Smooth muscle cell (in vitro differentiated cells): ENCODE results near the gene SLC36A1. TPM values are rescaled to one million over a fixed set of nuclear protein-coding genes. Genes with fewer than 3 reads are reported as not detected.

Experiments used
- DNase-seq: peaks from one replicate; lab custom pipeline; 2025; ENCODE audit not compliant: unreplicated experiment; lab: John Stamatoyannopoulos, UW
- H2AFZ ChIP-seq: fragments of 200-600 bp; sonication (generic); 2 replicates; pipeline ENCODE4 v1.6.0; 2016; ENCODE audit warnings: antibody characterized with exemption, low read depth, mild to moderate bottlenecking
- H3F3A ChIP-seq: fragments of 200-600 bp; sonication (generic); 2 replicates; pipeline ENCODE4 v1.6.0; 2017; ENCODE audit warnings: antibody characterized with exemption, low read depth
- H3K27ac ChIP-seq: fragments of 200-600 bp; sonication (generic); 2 replicates; pipeline ENCODE4 v1.5.1; 2016; ENCODE audit warnings: low read depth, mild to moderate bottlenecking
- H3K27me3 ChIP-seq: fragments of 200-600 bp; sonication (generic); 2 replicates; pipeline ENCODE4 v1.6.1; 2016; ENCODE audit warnings: low read depth, mild to moderate bottlenecking
- H3K36me3 ChIP-seq: fragments of 200-600 bp; sonication (generic); 2 replicates; pipeline ENCODE4 v1.5.1; 2016; ENCODE audit warnings: low read depth
- H3K4me1 ChIP-seq: fragments of 200-600 bp; sonication (generic); 2 replicates; pipeline ENCODE4 v1.5.1; 2016; ENCODE audit warnings: low read depth
- H3K4me2 ChIP-seq: fragments of 200-600 bp; sonication (generic); 2 replicates; pipeline ENCODE4 v1.6.0; 2016; ENCODE audit warnings: mild to moderate bottlenecking
- H3K4me3 ChIP-seq: fragments of 200-600 bp; sonication (generic); 2 replicates; pipeline ENCODE4 v1.5.1; 2016; ENCODE audit warnings: mild to moderate bottlenecking
- H3K79me2 ChIP-seq: fragments of 200-600 bp; sonication (generic); 2 replicates; pipeline ENCODE4 v1.6.0; 2016; ENCODE audit warnings: low read depth, mild to moderate bottlenecking
- H3K9ac ChIP-seq: fragments of 200-600 bp; sonication (generic); 2 replicates; pipeline ENCODE4 v1.6.0; 2016; ENCODE audit warnings: low read depth
- H3K9me3 ChIP-seq: fragments of 200-600 bp; sonication (generic); replicated peaks from 2 replicates; pipeline ENCODE4 v1.5.1; 2016; ENCODE audit warnings: low read depth
- H4K20me1 ChIP-seq: fragments of 200-600 bp; sonication (generic); 2 replicates; pipeline ENCODE4 v1.6.0; 2016; ENCODE audit warnings: low read depth
- CTCF ChIP-seq: fragments of 200-600 bp; sonication (generic); IDR thresholded peaks from 2 replicates; pipeline ENCODE4 v1.5.1; 2017; ENCODE audit warnings: borderline replicate concordance, mild to moderate bottlenecking, antibody characterized with exemption; ENCODE audit not compliant: insufficient read depth, poor library complexity, severe bottlenecking
- WGBS: methylation state at CpG from one replicate; pipeline ENCODE4 v1.1.7; 2016; ENCODE audit warnings: low lambda C conversion rate; 5-methylcytosine and 5-hydroxymethylcytosine counted together
- polyA plus RNA-seq: library from polyadenylated mRNA; unstranded; fragments of >200 nt; fragmentation: Nextera tagmentation; extraction: Ambion mirVana; gene quantifications from 2 replicates; pipeline ENCODE4 v1.2.1, GENCODE V29; 2016
- total RNA-seq: library from RNA; depleted of rRNA; stranded (reverse); fragments of >200 nt; gene quantifications from 2 replicates; pipeline ENCODE4 v1.2.3, GENCODE V29; 2014

Gene SLC36A1
- total and polyA plus RNA-seq, 2 experiments from 2014 or later: 6.9 to 8.8 TPM

- no peak overlapping the region for H3K27ac ChIP-seq
- H3F3A ChIP-seq: no peaks in the 10 kb centered on the region
- WGBS: 93% methylated on average over 3 of the region's 3 CpGs
- H3K9ac ChIP-seq: no peak overlapping the region
- H2AFZ ChIP-seq: no peak overlapping the region
- no peaks in the 10 kb centered on the region for H3K9me3 ChIP-seq
- H3K4me1 ChIP-seq: no peaks in the 10 kb centered on the region
- H3K27me3 ChIP-seq: no peaks in the 10 kb centered on the region
- TF ChIP-seq CTCF: no peak
- no peaks in the 10 kb centered on the region for H3K79me2 ChIP-seq
- no peaks in the 10 kb centered on the region for H4K20me1 ChIP-seq
- no peak overlapping the region for H3K4me2 ChIP-seq
- no peaks in the 10 kb centered on the region for H3K36me3 ChIP-seq
- no peak overlapping the region for H3K4me3 ChIP-seq
- DNase-seq: no peak
Observed at GRCh38 chr5:151509836-151510235, 62.4 kb downstream of the SLC36A1 start.

DNA sequence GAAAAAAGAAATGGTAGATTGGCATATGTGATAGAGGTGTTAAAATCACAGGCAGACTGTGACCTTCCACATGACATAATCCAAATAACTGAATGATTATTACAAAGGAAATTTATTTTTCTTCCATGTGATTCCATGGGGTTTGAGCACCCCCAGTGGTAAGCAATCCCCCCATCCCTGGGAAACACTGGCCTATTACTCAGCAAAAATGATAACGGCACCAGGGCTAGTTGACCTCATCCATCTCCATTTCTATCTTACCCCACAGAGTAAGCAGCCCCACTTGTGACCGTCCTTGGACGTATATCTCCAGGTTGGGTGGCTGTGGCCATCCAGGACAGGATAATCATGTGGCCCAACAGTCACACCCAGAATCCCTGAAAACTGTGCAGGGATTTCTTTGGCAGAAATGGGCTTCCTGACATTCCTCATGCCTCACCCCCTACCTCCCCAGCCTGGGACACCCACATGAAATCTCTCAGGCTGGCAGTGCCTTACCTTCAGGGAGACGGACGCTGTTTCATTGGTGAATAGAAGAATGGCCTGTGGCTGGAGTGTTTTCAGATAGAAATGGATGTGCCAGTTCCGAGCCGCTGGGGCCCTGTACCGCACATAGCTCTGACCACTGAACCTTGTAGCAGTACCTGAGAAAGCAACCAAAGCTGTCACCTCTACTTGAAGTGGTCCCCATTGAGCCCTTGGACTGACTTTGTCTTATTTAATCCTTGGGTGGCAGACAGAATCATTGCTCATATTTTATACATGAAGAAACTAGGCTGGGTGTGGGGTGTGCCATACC, 69.9 kb downstream of the SLC36A1 start:
- Histone ChIP-seq H3K27ac (no peak overlapping the region), H3K79me2 (no peaks in the 10 kb centered on the region), H3F3A (no peaks in the 10 kb centered on the region), H3K4me2 (no peak overlapping the region), H2AFZ (no peak overlapping the region), H3K4me1 (no peaks in the 10 kb centered on the region), H3K36me3 (no peaks in the 10 kb centered on the region), H3K4me3 (no peak overlapping the region), H4K20me1 (no peaks in the 10 kb centered on the region), H3K9ac (no peak overlapping the region), H3K27me3 (no peaks in the 10 kb centered on the region), H3K9me3 (no peaks in the 10 kb centered on the region)
- DNase-seq: no peak
- 97% methylated on average over 8 of the region's 8 CpGs for WGBS
- no peak for TF ChIP-seq CTCF

GRCh38 chr5:151520294-151520693, 72.9 kb downstream of the SLC36A1 start:
- Histone ChIP-seq H3K4me1 (no peaks in the 10 kb centered on the region), H3K79me2 (no peaks in the 10 kb centered on the region), H3K4me2 (no peak overlapping the region), H3K4me3 (no peak overlapping the region), H2AFZ (no peak overlapping the region), H3K36me3 (no peaks in the 10 kb centered on the region), H3K9me3 (no peaks in the 10 kb centered on the region), H3K27me3 (no peaks in the 10 kb centered on the region), H3F3A (no peaks in the 10 kb centered on the region), H3K27ac (no peak overlapping the region), H3K9ac (no peak overlapping the region), H4K20me1 (no peaks in the 10 kb centered on the region)
- TF ChIP-seq CTCF: no peak
- DNase-seq: no peak
- 81% methylated on average over 7 of the region's 7 CpGs for WGBS

DNA sequence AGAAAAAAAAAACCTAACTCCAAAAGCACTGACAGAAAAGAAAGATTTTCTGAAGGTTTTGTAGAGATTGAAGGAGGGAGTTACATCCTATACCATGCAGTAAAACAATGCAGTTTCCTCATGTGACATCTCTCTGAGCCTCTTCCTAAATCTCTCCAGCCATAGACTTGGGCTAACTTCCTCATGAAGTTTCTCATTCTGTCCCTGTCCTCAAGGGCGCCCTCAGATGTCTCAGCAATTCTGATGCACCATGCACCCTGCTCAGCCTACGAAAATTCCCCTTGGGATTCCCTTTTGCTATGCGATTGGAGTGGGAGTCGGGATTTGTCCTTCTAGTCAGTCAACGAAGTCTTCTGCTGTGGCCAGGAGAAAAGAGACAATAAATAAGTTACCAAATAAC, 74.8 kb downstream of the SLC36A1 start:
- no peak overlapping the region for H3K27ac ChIP-seq
- no peak overlapping the region for H3K4me2 ChIP-seq
- no peaks in the 10 kb centered on the region for H3F3A ChIP-seq
- no peak overlapping the region for H2AFZ ChIP-seq
- no peaks in the 10 kb centered on the region for H3K27me3 ChIP-seq
- no peaks in the 10 kb centered on the region for H4K20me1 ChIP-seq
- H3K79me2 ChIP-seq: no peaks in the 10 kb centered on the region
- no peaks in the 10 kb centered on the region for H3K9me3 ChIP-seq
- WGBS: 81% methylated on average over 5 of the region's 5 CpGs
- no peak for DNase-seq
- no peak overlapping the region for H3K4me3 ChIP-seq
- H3K36me3 ChIP-seq: no peaks in the 10 kb centered on the region
- no peak for TF ChIP-seq CTCF
- H3K4me1 ChIP-seq: no peaks in the 10 kb centered on the region
- no peak overlapping the region for H3K9ac ChIP-seq
